ENCODE results near the gene IP6K2.
A peak's percentile ranks its signal among the peaks of the same experiment; 100 is the strongest.

Gene IP6K2

DNA sequence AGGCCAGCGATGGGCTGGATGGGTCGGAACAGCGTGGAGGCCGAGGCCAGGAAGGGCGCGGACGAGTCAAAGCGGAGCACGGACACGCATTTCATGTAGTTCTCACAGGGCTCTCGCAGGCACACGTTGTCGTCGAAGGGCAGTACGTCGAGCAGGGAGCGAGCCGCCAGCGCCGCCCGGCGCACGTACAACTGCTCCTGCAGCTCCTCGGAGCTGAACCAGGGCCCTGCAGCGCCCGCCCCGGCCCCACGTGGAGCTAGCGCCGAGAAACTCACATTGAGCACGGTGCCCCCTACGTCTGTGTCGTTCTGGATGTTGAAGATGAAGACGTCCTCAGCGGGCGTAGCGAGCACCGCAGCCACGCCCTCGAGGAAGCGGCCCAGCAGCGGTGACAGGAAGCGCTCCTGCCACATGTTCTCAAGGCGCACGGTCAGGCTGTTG lies 60.2 kb downstream of the IP6K2 start:
- peaks cover 0 to 17% of the 10 kb centered on the region in 2 donors for H3K4me1 ChIP-seq (ENCODE audit: control insufficient read depth in 1 of 2, insufficient read depth in 2 of 2, low read length in 2 of 2)
- H3K4me3 ChIP-seq (ENCODE audit: low read depth in 1 of 2, low read length in 2 of 2) = peak overlapping the region; percentile 61 to 62
- no peaks in the 10 kb centered on the region for H3K9me3 ChIP-seq (ENCODE audit: control insufficient read depth in 1 of 2, low read length in 2 of 2)
- no peaks in the 10 kb centered on the region for H3K36me3 ChIP-seq (ENCODE audit: control insufficient read depth in 1 of 2, insufficient read depth in 2 of 2, low read length in 2 of 2)
- H3K9ac ChIP-seq (ENCODE audit: low read depth in 1 of 2, low read length in 2 of 2) = peak overlapping the region in 1 of 2 donors; percentile 25
- H3K27ac ChIP-seq (ENCODE audit: low read depth, low read length) = no peak overlapping the region
- H3K27me3 ChIP-seq (ENCODE audit: control insufficient read depth in 1 of 2, insufficient read depth in 2 of 2, low read length in 2 of 2) = no peaks in the 10 kb centered on the region

DNA sequence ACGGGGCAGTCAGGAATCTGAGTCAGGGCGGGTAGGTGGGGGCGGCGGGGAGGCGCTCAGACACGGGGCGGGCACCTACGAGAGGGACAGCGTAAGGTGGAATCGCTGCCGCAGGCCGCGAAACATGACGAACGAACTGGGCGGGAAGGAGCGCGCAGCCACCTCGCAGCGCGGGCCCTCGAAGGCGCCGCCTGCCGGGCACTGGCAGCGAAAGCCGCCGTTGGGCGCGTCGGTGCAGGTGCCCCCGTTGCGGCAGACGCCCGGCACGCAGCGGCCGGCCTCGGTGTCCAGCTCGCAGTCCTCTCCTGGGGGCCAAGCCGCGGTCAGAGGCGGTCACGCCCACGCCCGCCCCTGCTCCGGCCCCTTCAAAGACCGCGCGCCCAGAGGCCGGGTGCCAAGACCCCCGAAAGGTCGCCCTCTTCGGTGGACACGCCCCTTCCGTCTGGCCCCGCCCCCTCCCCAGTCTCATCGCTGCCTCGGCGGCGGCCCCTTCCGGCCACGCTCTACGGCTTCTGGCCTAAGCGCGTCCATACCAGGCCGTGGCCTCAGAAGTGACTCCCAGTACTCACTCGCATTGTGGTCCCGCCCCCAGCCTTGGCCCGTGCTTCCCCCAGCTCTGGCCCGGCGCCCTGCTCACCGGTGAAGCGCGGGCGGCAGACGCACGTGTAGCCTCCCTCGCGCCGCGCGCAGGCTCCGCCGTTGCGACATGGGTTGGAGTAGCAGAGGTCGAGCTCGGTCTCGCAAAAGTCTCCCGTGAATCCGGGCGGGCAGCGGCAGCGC lies 60.8 kb downstream of the IP6K2 start:
- Histone ChIP-seq H3K4me3 (ENCODE audit: low read depth in 1 of 2, low read length in 2 of 2) (peak overlapping the region; percentile 61 to 62), H3K9ac (ENCODE audit: low read depth in 1 of 2, low read length in 2 of 2) (peak overlapping the region; percentile 25 to 47), H3K27me3 (ENCODE audit: control insufficient read depth in 1 of 2, insufficient read depth in 2 of 2, low read length in 2 of 2) (no peaks in the 10 kb centered on the region), H3K4me1 (ENCODE audit: control insufficient read depth in 1 of 2, insufficient read depth in 2 of 2, low read length in 2 of 2) (peaks cover 0 to 17% of the 10 kb centered on the region in 2 donors), H3K9me3 (ENCODE audit: control insufficient read depth in 1 of 2, low read length in 2 of 2) (no peaks in the 10 kb centered on the region), H3K36me3 (ENCODE audit: control insufficient read depth in 1 of 2, insufficient read depth in 2 of 2, low read length in 2 of 2) (no peaks in the 10 kb centered on the region), H3K27ac (ENCODE audit: low read depth, low read length) (peak overlapping the region; percentile 42)

DNA sequence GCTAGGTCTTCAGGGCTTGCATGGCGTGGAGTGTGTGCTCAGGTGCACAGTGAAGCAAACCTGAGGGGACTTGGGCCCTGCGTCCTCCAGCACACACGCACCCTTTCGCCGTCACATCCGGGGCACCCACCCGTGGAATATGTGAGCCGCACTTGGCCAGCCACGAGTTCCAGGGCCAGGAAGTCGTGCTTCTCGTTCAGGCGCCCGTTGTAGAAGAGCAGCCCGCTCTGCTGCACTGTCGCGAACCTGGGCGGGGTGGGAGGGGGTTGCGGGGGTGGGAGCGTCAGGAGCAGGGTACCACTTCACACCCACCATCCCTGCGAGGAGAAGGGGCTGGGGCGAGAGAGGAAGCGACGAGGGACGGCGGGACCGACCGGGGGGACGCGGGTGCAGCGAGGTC lies 61.4 kb downstream of the IP6K2 start:
- H3K9me3 ChIP-seq (ENCODE audit: control insufficient read depth in 1 of 2, low read length in 2 of 2) = no peaks in the 10 kb centered on the region
- no peak overlapping the region for H3K9ac ChIP-seq (ENCODE audit: low read depth in 1 of 2, low read length in 2 of 2)
- peaks cover 0 to 17% of the 10 kb centered on the region in 2 donors for H3K4me1 ChIP-seq (ENCODE audit: control insufficient read depth in 1 of 2, insufficient read depth in 2 of 2, low read length in 2 of 2)
- H3K27me3 ChIP-seq (ENCODE audit: control insufficient read depth in 1 of 2, insufficient read depth in 2 of 2, low read length in 2 of 2) = no peaks in the 10 kb centered on the region
- H3K4me3 ChIP-seq (ENCODE audit: low read depth in 1 of 2, low read length in 2 of 2) = peak overlapping the region; percentile 8 to 61
- H3K27ac ChIP-seq (ENCODE audit: low read depth, low read length) = no peak overlapping the region
- no peaks in the 10 kb centered on the region for H3K36me3 ChIP-seq (ENCODE audit: control insufficient read depth in 1 of 2, insufficient read depth in 2 of 2, low read length in 2 of 2)

DNA sequence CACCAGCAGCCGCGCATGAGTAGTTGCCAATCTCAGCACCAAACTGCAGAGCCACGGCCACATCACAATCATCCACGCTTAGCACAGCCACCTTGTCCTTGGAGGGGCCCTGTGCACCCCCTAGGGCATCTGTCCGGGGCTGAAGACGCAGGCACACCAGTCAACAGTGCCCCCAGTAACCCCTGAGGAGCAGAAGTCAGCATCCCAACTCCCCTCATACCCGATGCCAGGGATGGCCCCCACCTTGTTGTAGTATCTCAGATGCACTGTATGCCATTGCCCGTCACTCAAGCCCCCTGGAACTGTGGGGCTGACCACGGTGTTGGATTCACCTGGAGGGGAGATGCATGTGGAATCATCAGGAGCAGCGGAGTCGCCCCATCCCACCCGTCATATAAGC lies 62.0 kb downstream of the IP6K2 start:
- Histone ChIP-seq H3K4me1 (ENCODE audit: control insufficient read depth in 1 of 2, insufficient read depth in 2 of 2, low read length in 2 of 2) (peaks cover 0 to 17% of the 10 kb centered on the region in 2 donors), H3K27me3 (ENCODE audit: control insufficient read depth in 1 of 2, insufficient read depth in 2 of 2, low read length in 2 of 2) (no peaks in the 10 kb centered on the region), H3K9ac (ENCODE audit: low read depth in 1 of 2, low read length in 2 of 2) (no peak overlapping the region), H3K9me3 (ENCODE audit: control insufficient read depth in 1 of 2, low read length in 2 of 2) (no peaks in the 10 kb centered on the region), H3K36me3 (ENCODE audit: control insufficient read depth in 1 of 2, insufficient read depth in 2 of 2, low read length in 2 of 2) (no peaks in the 10 kb centered on the region), H3K4me3 (ENCODE audit: low read depth in 1 of 2, low read length in 2 of 2) (no peak overlapping the region), H3K27ac (ENCODE audit: low read depth, low read length) (no peak overlapping the region)

DNA sequence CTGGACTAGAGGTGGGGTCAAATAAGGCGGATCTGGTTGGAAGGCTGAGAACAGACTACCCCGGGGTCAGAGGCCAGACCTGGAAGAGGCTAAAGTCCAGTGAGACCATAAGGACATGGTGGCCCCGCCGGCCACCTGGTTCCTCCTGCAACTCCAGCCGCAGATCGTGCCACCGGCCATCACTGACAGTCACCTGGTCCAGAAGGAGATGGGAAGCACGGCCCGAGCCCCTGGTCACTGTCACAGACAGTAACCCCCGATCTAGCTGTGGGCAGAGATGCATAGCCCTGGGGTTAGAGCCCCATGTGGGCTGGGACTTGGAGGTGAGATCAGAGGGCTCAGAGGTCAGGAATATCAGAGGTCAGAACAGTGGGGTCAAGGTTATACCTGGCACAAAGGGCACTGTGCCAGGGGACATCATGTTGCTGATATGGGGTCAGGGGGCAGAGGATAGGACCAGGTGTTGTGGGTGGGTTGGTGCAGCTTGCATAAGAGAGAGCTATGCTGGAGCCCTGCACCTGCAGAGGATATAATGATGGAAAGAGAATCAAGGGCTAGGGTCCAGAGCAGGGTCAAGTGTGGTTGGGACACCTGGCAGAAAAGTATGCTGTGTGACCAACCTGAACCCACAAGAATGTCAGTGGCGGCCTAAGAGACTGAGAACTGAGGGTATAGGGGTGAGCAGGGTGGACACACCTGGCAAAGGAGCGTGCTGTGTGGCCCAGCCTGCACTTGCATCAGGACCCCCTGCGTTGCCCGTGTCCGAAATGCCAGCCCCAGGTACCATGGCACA lies 63.9 kb downstream of the IP6K2 start:
- no peaks in the 10 kb centered on the region for H3K36me3 ChIP-seq (ENCODE audit: control insufficient read depth in 1 of 2, insufficient read depth in 2 of 2, low read length in 2 of 2)
- H3K4me1 ChIP-seq (ENCODE audit: control insufficient read depth in 1 of 2, insufficient read depth in 2 of 2, low read length in 2 of 2) = peaks cover 0 to 17% of the 10 kb centered on the region in 2 donors
- H3K4me3 ChIP-seq (ENCODE audit: low read depth in 1 of 2, low read length in 2 of 2) = no peak overlapping the region
- H3K9me3 ChIP-seq (ENCODE audit: control insufficient read depth in 1 of 2, low read length in 2 of 2) = no peaks in the 10 kb centered on the region
- H3K27me3 ChIP-seq (ENCODE audit: control insufficient read depth in 1 of 2, insufficient read depth in 2 of 2, low read length in 2 of 2) = no peaks in the 10 kb centered on the region
- no peak overlapping the region for H3K9ac ChIP-seq (ENCODE audit: low read depth in 1 of 2, low read length in 2 of 2)
- no peak overlapping the region for H3K27ac ChIP-seq (ENCODE audit: low read depth, low read length)

DNA sequence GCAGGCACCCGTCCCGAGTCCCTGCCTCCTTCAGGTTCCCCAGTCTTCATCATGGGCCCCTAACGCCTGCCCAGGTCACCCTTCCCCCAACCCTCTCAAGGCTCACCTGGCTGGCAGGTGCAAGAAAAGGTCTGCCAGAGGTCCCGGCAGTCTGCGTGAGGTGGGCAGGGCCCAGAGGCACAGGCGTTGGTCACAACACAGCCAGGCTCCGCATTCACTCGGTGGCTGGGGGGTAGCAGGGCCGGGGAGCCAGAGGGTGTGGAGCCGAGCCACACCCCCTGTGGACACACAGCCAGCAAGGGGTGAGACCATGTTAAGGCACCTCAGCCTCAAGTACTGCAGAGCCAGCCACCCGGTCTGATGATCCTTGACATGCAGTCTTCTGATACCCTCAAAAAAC lies 65.2 kb downstream of the IP6K2 start:
- no peaks in the 10 kb centered on the region for H3K36me3 ChIP-seq (ENCODE audit: control insufficient read depth in 1 of 2, insufficient read depth in 2 of 2, low read length in 2 of 2)
- no peaks in the 10 kb centered on the region for H3K27me3 ChIP-seq (ENCODE audit: control insufficient read depth in 1 of 2, insufficient read depth in 2 of 2, low read length in 2 of 2)
- no peak overlapping the region for H3K4me3 ChIP-seq (ENCODE audit: low read depth in 1 of 2, low read length in 2 of 2)
- no peak overlapping the region for H3K27ac ChIP-seq (ENCODE audit: low read depth, low read length)
- H3K9ac ChIP-seq (ENCODE audit: low read depth in 1 of 2, low read length in 2 of 2) = no peak overlapping the region
- peaks cover 0 to 12% of the 10 kb centered on the region in 2 donors for H3K4me1 ChIP-seq (ENCODE audit: control insufficient read depth in 1 of 2, insufficient read depth in 2 of 2, low read length in 2 of 2)
- no peaks in the 10 kb centered on the region for H3K9me3 ChIP-seq (ENCODE audit: control insufficient read depth in 1 of 2, low read length in 2 of 2)

DNA sequence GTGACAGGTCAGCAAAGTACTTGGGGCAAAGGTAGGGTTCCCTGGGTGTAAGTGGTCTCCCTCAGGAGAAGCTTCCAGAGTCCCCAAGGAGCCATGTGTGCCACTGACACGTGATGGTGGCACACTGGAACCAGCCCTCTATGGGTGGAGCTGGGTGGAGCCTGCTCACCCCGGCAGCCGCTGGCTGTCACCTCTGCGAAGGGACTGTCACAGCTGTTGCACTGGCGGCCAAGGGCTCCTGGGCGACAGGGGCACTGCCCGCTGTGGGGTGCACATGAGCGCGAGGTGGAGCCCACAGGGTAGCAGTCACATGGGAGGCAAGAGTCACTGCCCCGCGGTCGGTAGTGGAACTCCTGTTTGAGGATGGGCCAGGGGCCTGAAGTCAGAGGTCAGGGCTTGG lies 66.3 kb downstream of the IP6K2 start:
- Histone ChIP-seq H3K36me3 (ENCODE audit: control insufficient read depth in 1 of 2, insufficient read depth in 2 of 2, low read length in 2 of 2) (no peaks in the 10 kb centered on the region), H3K4me3 (ENCODE audit: low read depth in 1 of 2, low read length in 2 of 2) (no peak overlapping the region), H3K9me3 (ENCODE audit: control insufficient read depth in 1 of 2, low read length in 2 of 2) (no peaks in the 10 kb centered on the region), H3K27me3 (ENCODE audit: control insufficient read depth in 1 of 2, insufficient read depth in 2 of 2, low read length in 2 of 2) (no peaks in the 10 kb centered on the region), H3K9ac (ENCODE audit: low read depth in 1 of 2, low read length in 2 of 2) (no peak overlapping the region), H3K4me1 (ENCODE audit: control insufficient read depth in 1 of 2, insufficient read depth in 2 of 2, low read length in 2 of 2) (peaks cover 0 to 7% of the 10 kb centered on the region in 2 donors), H3K27ac (ENCODE audit: low read depth, low read length) (no peak overlapping the region)

DNA sequence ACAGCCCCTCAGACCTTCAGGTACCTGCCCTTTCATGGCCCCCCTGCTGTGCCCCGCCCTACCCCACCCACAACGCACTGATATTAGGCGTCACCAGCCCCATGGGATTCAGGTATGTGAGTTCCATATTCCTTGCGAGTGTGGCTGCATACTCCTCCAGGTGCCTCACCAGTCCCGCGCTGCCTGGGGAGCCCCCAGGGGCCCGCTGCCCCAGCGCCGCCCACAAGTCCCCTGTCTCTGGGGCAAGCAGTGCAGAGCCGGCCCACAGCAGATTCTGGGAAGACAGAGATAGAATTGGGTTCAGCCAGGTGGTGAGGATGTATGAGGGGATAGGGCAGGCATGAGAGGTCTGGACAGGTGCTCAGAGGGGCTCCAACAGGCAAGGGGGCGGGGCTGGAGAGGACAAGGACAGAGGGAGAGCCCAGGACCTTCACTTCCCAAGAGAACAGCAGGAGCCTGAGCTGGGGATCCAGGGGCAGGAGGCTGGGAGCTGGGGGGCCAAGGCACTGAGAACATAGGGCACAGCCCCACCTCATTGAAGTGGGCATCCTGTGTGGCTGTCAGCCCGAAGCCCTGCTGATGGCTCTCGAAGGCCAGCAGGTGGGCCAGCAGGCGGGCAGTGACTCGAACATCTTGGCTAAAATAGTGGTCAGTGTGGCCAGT lies 68.7 kb downstream of the IP6K2 start:
- H3K4me1 ChIP-seq (ENCODE audit: control insufficient read depth in 1 of 2, insufficient read depth in 2 of 2, low read length in 2 of 2) = no peaks in the 10 kb centered on the region
- H3K27ac ChIP-seq (ENCODE audit: low read depth, low read length) = no peak overlapping the region
- H3K9me3 ChIP-seq (ENCODE audit: control insufficient read depth in 1 of 2, low read length in 2 of 2) = no peaks in the 10 kb centered on the region
- H3K27me3 ChIP-seq (ENCODE audit: control insufficient read depth in 1 of 2, insufficient read depth in 2 of 2, low read length in 2 of 2) = no peaks in the 10 kb centered on the region
- H3K9ac ChIP-seq (ENCODE audit: low read depth in 1 of 2, low read length in 2 of 2) = no peak overlapping the region
- no peak overlapping the region for H3K4me3 ChIP-seq (ENCODE audit: low read depth in 1 of 2, low read length in 2 of 2)
- no peaks in the 10 kb centered on the region for H3K36me3 ChIP-seq (ENCODE audit: control insufficient read depth in 1 of 2, insufficient read depth in 2 of 2, low read length in 2 of 2)

DNA sequence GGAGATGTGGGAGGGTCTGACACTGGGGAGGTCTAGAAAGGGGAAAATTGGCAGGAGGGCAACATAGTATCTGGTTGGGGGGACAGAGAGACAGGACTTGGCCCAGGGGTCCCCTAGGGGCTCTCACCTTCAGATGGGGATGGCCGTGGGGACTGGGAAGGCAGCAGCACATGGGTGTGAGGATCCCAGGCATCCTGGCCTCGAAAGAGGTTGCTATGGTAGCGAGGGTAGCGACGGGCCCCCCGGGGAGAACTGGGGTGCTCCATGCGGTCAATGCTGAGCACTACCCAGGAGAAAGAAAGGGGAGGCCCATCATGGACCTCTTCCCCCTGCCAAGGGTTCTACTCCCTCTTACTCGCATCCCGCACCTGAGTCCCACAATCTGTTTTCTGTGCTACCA lies 69.3 kb downstream of the IP6K2 start:
- Histone ChIP-seq H3K4me1 (ENCODE audit: control insufficient read depth in 1 of 2, insufficient read depth in 2 of 2, low read length in 2 of 2) (no peaks in the 10 kb centered on the region), H3K9me3 (ENCODE audit: control insufficient read depth in 1 of 2, low read length in 2 of 2) (no peaks in the 10 kb centered on the region), H3K27me3 (ENCODE audit: control insufficient read depth in 1 of 2, insufficient read depth in 2 of 2, low read length in 2 of 2) (no peaks in the 10 kb centered on the region), H3K9ac (ENCODE audit: low read depth in 1 of 2, low read length in 2 of 2) (no peak overlapping the region), H3K36me3 (ENCODE audit: control insufficient read depth in 1 of 2, insufficient read depth in 2 of 2, low read length in 2 of 2) (no peaks in the 10 kb centered on the region), H3K4me3 (ENCODE audit: low read depth in 1 of 2, low read length in 2 of 2) (no peak overlapping the region), H3K27ac (ENCODE audit: low read depth, low read length) (no peak overlapping the region)
